ENCODE data around the gene BRD3OS.

The BRD3OS gene

GRCh38 chr9:134052491-134052890 lies 27.2 kb downstream of the BRD3OS start:
- DNase-seq (ENCODE audit: low read depth in 2 of 2): no peak

GRCh38 chr9:134052941-134053340 lies 27.7 kb downstream of the BRD3OS start:
- no peak for DNase-seq (ENCODE audit: low read depth in 2 of 2)

GRCh38 chr9:134053401-134053871 lies 28.2 kb downstream of the BRD3OS start:
- DNase-seq (ENCODE audit: low read depth in 2 of 2): no peak

- no peak for DNase-seq (ENCODE audit: low read depth in 2 of 2)
Observed at GRCh38 chr9:134053941-134054761, 28.9 kb downstream of the BRD3OS start.

GRCh38 chr9:134054891-134055811 lies 29.9 kb downstream of the BRD3OS start:
- no peak for DNase-seq (ENCODE audit: low read depth in 2 of 2)

- no peak for DNase-seq (ENCODE audit: low read depth in 2 of 2)
Observed at GRCh38 chr9:134055981-134056461, 30.7 kb downstream of the BRD3OS start.

GRCh38 chr9:134056483-134057306 lies 31.4 kb downstream of the BRD3OS start:
- DNase-seq (ENCODE audit: low read depth in 2 of 2): no peak

GRCh38 chr9:134057307-134057657 lies 32.0 kb downstream of the BRD3OS start:
- no peak for DNase-seq (ENCODE audit: low read depth in 2 of 2)

GRCh38 chr9:134057751-134058701 lies 32.7 kb downstream of the BRD3OS start:
- DNase-seq (ENCODE audit: low read depth in 2 of 2): no peak

- no peak for DNase-seq (ENCODE audit: low read depth in 2 of 2)
Observed at GRCh38 chr9:134058716-134059115, 33.4 kb downstream of the BRD3OS start.

- no peak for DNase-seq (ENCODE audit: low read depth in 2 of 2)
Observed at GRCh38 chr9:134059188-134059641, 33.9 kb downstream of the BRD3OS start.

GRCh38 chr9:134059661-134060395 lies 34.5 kb downstream of the BRD3OS start:
- DNase-seq (ENCODE audit: low read depth in 2 of 2): peak in 1 of 2 donors; percentile 8

GRCh38 chr9:134060546-134060945 lies 35.3 kb downstream of the BRD3OS start:
- DNase-seq (ENCODE audit: low read depth in 2 of 2): no peak

- DNase-seq (ENCODE audit: low read depth in 2 of 2): no peak
Observed at GRCh38 chr9:134061019-134061687, 35.9 kb downstream of the BRD3OS start.

GRCh38 chr9:134061688-134062371 lies 36.5 kb downstream of the BRD3OS start:
- no peak for DNase-seq (ENCODE audit: low read depth in 2 of 2)

GRCh38 chr9:134062461-134063087 lies 37.3 kb downstream of the BRD3OS start:
- no peak for DNase-seq (ENCODE audit: low read depth in 2 of 2)

- DNase-seq (ENCODE audit: low read depth in 2 of 2): no peak
Observed at GRCh38 chr9:134063088-134063570, 37.8 kb downstream of the BRD3OS start.
